HepG2 (cell line): ENCODE measurements around the gene LYZL1. TPM values are rescaled to one million over a fixed set of nuclear protein-coding genes. Genes with fewer than 3 reads are reported as not detected.
A peak's percentile ranks its signal among the peaks of the same experiment; 100 is the strongest.

Source experiments
- CCAR2 ChIP-seq: fragments of 200-400 bp; formaldehyde crosslinking; optimal IDR thresholded peaks from 2 replicates; pipeline ENCODE3; 2018; ENCODE audit warnings: low read depth, mild to moderate bottlenecking, low read length, moderate library complexity
- ETV6 ChIP-seq: sonication (generic); formaldehyde crosslinking; conservative IDR thresholded peaks from 2 replicates; pipeline ENCODE4 v1.4.0; 2020; ENCODE audit warnings: missing genetic modification reagents
- HNF4A ChIP-seq: sonication (generic); formaldehyde crosslinking; IDR thresholded peaks from 2 replicates; pipeline ENCODE4 v1.4.0; 2020; ENCODE audit warnings: missing genetic modification reagents
- JUNB ChIP-seq: sonication (generic); formaldehyde crosslinking; IDR thresholded peaks from 2 replicates; pipeline ENCODE4 v1.8.0; 2022; ENCODE audit warnings: missing genetic modification reagents, mild to moderate bottlenecking, borderline replicate concordance
- KIAA2018 ChIP-seq: sonication (generic); formaldehyde crosslinking; IDR thresholded peaks from 2 replicates; pipeline ENCODE4 v1.5.0; 2020; ENCODE audit warnings: mild to moderate bottlenecking, missing genetic modification reagents, borderline replicate concordance
- MED1 ChIP-seq: sonication (generic); formaldehyde crosslinking; IDR thresholded peaks from 2 replicates; pipeline ENCODE4 v1.4.0; 2020; ENCODE audit warnings: missing genetic modification reagents
- RFXANK ChIP-seq: IDR thresholded peaks from 2 replicates; pipeline ENCODE4 v1.6.1; 2016
- SP2 ChIP-seq: sonication (generic); formaldehyde crosslinking; IDR thresholded peaks from 2 replicates; pipeline ENCODE4 v1.5.1; 2020; ENCODE audit warnings: mild to moderate bottlenecking, missing genetic modification reagents
- SP5 ChIP-seq: IDR thresholded peaks from 2 replicates; pipeline ENCODE4 v1.6.1; 2016; ENCODE audit warnings: low read depth, borderline replicate concordance
- STAT5B ChIP-seq: sonication (generic); formaldehyde crosslinking; IDR thresholded peaks from 2 replicates; pipeline ENCODE4 v1.4.0; 2020; ENCODE audit warnings: missing genetic modification reagents
- SUZ12 ChIP-seq: fragments of 150-350 bp; IDR thresholded peaks from 2 replicates; pipeline ENCODE4 v1.6.1; 2014; ENCODE audit warnings: low read depth, low read length
- TARDBP ChIP-seq: sonication (generic); formaldehyde crosslinking; IDR thresholded peaks from 2 replicates; pipeline ENCODE4 v1.8.0; 2022; ENCODE audit warnings: mild to moderate bottlenecking, missing genetic modification reagents
- ZFYVE20 ChIP-seq: sonication (generic); formaldehyde crosslinking; IDR thresholded peaks from 2 replicates; pipeline ENCODE4 v1.8.0; 2023; ENCODE audit warnings: low read depth, mild to moderate bottlenecking, moderate library complexity, missing genetic modification reagents, borderline replicate concordance
- ZMYM4 ChIP-seq: sonication (generic); formaldehyde crosslinking; IDR thresholded peaks from 2 replicates; pipeline ENCODE4 v1.8.1; 2023; ENCODE audit warnings: mild to moderate bottlenecking, missing genetic modification reagents
- ZNF10 ChIP-seq: sonication (generic); formaldehyde crosslinking; IDR thresholded peaks from 2 replicates; pipeline ENCODE4 v1.4.0; 2020; ENCODE audit warnings: mild to moderate bottlenecking, low read depth, missing genetic modification reagents, borderline replicate concordance
- ZNF431 ChIP-seq: sonication (generic); formaldehyde crosslinking; IDR thresholded peaks from 2 replicates; pipeline ENCODE4 v1.9.0; 2022; ENCODE audit warnings: missing genetic modification reagents, low read depth, mild to moderate bottlenecking, borderline replicate concordance
- ZNF570 ChIP-seq: sonication (generic); formaldehyde crosslinking; IDR thresholded peaks from 2 replicates; pipeline ENCODE4 v1.4.0; 2020; ENCODE audit warnings: mild to moderate bottlenecking, missing genetic modification reagents, borderline replicate concordance
- ZNF768 ChIP-seq: sonication (generic); formaldehyde crosslinking; IDR thresholded peaks from 2 replicates; pipeline ENCODE4 v1.4.0; 2020; ENCODE audit warnings: missing genetic modification reagents
- ZNF784 ChIP-seq: sonication (generic); formaldehyde crosslinking; IDR thresholded peaks from 2 replicates; pipeline ENCODE4 v1.5.1; 2020; ENCODE audit warnings: missing genetic modification reagents, mild to moderate bottlenecking, borderline replicate concordance
- ZNF879 ChIP-seq: sonication (generic); formaldehyde crosslinking; IDR thresholded peaks from 2 replicates; pipeline ENCODE4 v1.8.1; 2023; ENCODE audit warnings: missing genetic modification reagents
- polyA plus RNA-seq, 8 experiments: library from polyadenylated mRNA; depleted of rRNA in 3 of 8; stranded (reverse) in 7 of 8; unstranded in 1 of 8; fragments of >200 nt; fragmentation: Illumina TruSeq in 4 of 8; extraction: Trizol in 4 of 8; gene quantifications; 2 replicates each; pipeline versions ENCODE4 v1.2.1 to v1.2.3, GENCODE V29; 2011 to 2016; ENCODE audit warnings: low read depth in 4 of 8, missing spikeins in 1 of 8, mixed read lengths in 1 of 8; ENCODE audit not compliant: insufficient read depth in 1 of 8
- total RNA-seq, 5 experiments: library from RNA; depleted of rRNA; stranded (reverse); fragments of >200 nt; fragmentation: Illumina TruSeq; extraction: Trizol; gene quantifications; 2 replicates each; pipeline ENCODE4 v1.2.3, GENCODE V29; 2016; ENCODE audit warnings: low read depth in 1 of 5

LYZL1 gene
- total and polyA plus RNA-seq, 2 of the 13 experiments (the other 11 are each of a cell fraction or from before 2014, with no cell fraction given) = not detected

- no peak for TF ChIP-seq STAT5B (CRISPR knock-in tag)
- no peak for TF ChIP-seq RFXANK
- TF ChIP-seq ETV6 (CRISPR knock-in tag) = no peak
- peak; percentile 28; the same call in 1 of the 2 replicates for TF ChIP-seq HNF4A (CRISPR knock-in tag)
- TF ChIP-seq ZNF784 = no peak
- no peak for TF ChIP-seq SP2 (CRISPR knock-in tag)
- TF ChIP-seq TARDBP = peak; percentile 54; the same call in 1 of the 2 replicates
- TF ChIP-seq JUNB (CRISPR knock-in tag) = no peak
- TF ChIP-seq ZFYVE20 (CRISPR knock-in tag) = no peak
- no peak for TF ChIP-seq ZNF10 (CRISPR knock-in tag)
- 0 out of 2 replicates have a peak, but pooled peaks have one; percentile 33 for TF ChIP-seq MED1 (CRISPR knock-in tag)
- TF ChIP-seq ZNF570 (CRISPR knock-in tag) = no peak
- no peak for TF ChIP-seq ZNF431 (CRISPR knock-in tag)
- no peak for TF ChIP-seq KIAA2018
- TF ChIP-seq CCAR2 = peak; percentile 23
- peak; percentile 44; the same call in 1 of the 2 replicates for TF ChIP-seq ZMYM4 (CRISPR knock-in tag)
- TF ChIP-seq SUZ12 = no peak
- peak; percentile 68 for TF ChIP-seq SP5
- TF ChIP-seq ZNF879 (CRISPR knock-in tag) = no peak
- TF ChIP-seq ZNF768 = peak; percentile 85; the same call in 1 of the 2 replicates
These were observed 28.7 kb downstream of the LYZL1 start (continued) for GRCh38 chr10:29317423-29318021.
